CD4-positive, alpha-beta T cell treated with Interleukin-6 for 4 hours (primary cell): ENCODE measurements around the gene MBD1.
"Not testable (repeated sequence)": the region's sequence is repeated elsewhere in the genome, so short reads cannot be mapped to it uniquely, and the experiment has no call there.

Source experiments
- DNase-seq: peaks from one replicate; pipeline ENCODE4 v3.0.0-alpha.2; 2020; ENCODE audit warnings: mixed read lengths

The MBD1 gene

GRCh38 chr18:50288348-50289107 is 7.2 kb upstream of the MBD1 start:
- not testable (repeated sequence) for DNase-seq

- peak; percentile 97 for DNase-seq
Observed at GRCh38 chr18:50287441-50288347, 6.4 kb upstream of the MBD1 start, which contains the start of gene CXXC1. Gene CXXC1 (minus strand): TSS chr18:50287692. CDS start chr18:50287589, 103 bp downstream.

DNA sequence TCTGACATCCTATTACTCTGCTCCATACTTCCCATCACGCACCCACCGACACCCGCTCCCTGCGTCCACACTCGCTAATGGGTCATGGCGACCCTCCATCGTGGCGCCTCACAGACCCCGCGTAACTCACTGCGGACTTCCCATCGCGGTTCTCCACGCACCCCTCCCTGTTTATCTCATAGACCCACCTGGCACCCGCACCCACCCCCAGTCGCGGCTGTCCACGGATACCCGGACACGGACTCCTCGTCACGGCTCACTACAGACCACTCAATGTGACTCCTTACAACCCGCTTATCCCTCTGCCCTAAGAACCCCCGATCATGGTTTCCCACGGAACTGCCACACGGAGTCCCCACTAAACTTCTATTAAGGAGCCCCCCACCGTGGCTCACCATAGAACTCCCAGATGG is 5.7 kb upstream of the MBD1 start:
- no peak for DNase-seq

DNA sequence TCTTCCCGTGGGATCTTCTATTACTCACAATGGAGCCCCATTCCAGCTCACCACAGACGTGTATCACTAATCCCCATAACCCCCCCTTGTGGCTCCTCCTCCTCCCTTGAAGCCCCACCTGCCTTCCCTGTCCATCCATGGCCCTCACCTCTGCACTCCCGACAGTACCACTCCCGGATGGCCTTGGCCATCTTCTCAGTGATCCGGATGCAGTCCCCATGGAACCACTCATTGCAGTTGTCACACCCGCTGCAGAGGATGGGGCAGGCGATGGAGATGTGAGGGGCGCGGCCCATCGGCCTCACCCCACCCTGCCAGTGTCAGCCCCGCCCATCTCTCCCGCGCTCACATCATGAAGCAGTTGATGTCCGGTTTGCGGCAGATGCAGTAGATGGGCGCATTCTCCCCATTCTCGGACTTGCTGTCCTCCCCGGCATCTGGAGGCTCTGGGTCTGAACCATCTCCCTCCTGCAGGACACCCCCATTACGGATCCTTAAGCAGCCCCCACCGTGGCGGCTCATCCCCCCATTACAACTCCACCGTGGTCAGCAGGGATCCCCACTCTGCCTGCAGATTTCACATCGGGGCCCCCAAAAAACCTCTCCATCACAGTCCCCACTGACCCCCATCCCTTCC is 5.2 kb upstream of the MBD1 start:
- DNase-seq: peak; percentile 23

DNA sequence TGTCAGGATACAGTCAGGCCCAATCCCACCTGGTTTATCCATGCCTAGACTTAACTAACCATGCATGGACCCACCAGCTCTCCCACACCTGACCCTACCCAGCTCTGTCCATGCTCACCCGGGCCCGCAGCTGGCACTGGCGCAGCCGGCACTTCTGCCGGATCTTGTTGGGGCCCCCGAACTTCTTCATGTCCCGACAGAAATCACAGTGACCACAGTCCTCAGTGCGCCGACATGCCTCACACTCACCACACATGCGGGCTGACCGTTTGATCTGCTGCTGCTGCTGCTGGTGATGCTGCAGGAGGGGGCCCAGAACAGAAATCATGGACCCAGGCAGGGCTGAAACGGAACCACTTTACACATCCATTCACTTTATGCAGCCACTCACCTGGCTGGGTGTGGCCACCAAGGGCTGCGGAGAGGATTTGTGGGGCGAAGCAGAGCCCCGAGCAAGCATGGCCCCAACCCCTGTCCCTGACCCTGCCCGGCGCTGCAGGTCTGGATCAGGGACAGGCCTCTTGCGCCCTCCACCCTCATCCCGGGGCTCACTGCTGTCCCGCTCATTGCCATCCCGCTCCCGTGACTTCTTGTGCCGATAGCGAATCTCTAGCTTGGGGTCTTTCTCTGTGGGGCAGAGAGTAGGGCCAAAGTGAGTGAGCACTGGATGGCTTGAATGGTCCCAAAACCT is 4.5 kb upstream of the MBD1 start:
- no peak for DNase-seq

DNA sequence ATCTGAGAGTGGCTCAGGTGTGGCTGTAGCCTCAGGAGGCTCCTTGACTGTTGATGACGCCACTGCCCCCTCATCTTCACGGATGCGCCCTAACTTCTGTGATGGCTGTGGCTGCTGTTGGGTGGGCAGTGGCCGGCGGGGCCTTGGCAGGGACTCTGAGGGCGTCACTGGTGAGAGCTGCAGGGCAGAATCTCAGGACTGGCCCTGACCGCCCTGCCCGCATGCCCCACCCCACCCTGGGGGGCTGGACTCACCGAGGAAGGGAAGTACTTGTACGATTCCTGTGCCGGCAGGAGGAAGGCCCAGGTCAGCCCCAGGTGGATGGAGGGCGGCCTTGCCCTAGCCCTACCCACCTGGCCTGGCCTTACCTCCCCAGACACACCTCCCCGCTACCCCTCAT is 3.7 kb upstream of the MBD1 start:
- no peak for DNase-seq

DNA sequence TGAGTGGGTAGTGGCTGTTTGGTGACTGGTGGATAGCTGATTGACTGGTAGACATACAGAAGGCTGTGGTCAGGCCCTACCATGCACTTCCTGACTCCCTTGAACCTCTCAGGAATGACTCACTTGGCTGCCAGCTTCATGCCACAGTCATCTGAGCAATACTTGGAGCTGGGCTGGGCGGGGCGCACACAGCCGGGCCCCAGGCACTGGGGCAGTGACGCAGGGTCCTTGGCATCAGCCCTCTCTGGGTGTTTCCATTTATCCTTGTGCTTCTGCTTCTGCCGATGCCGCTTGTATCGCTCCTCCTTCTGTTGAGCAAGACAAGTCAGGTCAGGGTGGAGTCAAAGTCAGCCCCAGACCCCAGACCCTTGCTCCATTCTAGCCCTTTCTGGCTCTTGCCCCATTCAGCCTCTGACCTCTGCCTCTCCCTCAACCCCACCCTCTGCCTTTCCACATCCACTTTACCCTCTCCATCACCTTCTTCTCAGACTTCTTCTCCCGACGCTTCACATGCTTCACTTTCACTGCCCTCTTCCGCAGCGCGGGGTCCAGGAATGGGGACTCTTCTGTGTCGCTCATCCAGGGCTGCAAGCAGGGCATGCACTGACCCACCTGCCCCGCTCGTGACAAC is 3.0 kb upstream of the MBD1 start:
- no peak for DNase-seq

- DNase-seq: no peak
Observed at GRCh38 chr18:50283469-50284209, 2.3 kb upstream of the MBD1 start.

DNA sequence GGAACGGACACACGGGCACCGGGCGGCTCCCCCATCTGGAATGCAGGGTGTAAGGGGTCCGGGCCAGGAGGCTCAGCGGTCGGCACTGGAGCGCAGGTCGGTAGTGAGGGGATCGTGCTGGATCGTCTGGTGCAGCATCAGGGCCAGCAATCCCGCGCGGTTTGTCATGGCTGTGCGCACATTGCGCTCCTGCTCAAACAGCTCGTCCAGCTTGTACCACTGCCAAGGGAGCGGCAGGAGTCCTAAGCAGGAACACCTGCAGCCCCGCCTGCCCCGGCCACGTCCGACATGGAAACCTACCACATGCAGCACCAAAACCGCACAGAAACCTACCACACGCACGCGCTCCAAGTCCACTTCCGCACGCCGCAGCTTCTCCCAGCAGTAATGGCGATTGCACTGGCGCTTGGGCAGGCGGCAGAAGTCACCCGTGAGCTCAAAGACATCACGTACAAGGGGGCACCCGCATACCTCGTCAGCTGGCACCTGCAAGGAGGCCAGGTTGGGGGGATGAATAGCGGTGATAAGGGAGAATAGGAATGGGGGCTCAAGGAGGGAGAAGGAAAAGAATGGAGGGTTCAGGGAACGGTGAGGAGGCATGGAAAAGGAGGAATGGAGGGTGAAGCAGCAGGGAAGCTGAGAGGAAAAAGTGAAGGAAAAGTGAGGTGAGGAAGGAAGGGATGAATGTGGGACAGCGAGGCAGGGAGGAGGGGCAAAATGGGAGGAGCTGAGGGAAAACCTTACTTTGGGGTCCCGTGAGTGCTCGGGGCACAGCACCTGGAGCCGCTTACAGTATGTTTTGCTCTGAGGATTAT is 1.4 kb upstream of the MBD1 start:
- DNase-seq: no peak

- no peak for DNase-seq
Observed at GRCh38 chr18:50281972-50282520, 723 bp upstream of the MBD1 start.

GRCh38 chr18:50280707-50281294 is 522 bp downstream of the MBD1 start:
- no peak for DNase-seq

DNA sequence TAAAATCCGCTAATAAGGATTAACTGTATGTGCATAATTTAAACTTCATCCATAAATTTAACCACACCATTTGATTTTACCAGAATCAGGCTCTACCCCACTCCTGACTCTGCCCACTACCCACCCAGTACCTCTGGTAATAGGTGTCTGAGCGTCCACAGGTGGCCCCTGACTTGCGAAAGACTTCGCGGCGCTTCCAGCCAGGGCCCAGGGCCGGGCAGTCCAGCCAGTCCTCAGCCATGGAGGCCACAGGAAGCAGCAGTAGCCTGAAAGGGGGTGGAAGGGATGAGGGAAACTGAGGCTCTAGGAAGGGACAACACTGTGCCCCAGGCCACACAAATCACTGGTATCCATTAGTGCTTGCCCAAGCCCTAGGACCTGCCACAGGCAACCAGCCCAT is 1.6 kb downstream of the MBD1 start:
- no peak for DNase-seq

DNA sequence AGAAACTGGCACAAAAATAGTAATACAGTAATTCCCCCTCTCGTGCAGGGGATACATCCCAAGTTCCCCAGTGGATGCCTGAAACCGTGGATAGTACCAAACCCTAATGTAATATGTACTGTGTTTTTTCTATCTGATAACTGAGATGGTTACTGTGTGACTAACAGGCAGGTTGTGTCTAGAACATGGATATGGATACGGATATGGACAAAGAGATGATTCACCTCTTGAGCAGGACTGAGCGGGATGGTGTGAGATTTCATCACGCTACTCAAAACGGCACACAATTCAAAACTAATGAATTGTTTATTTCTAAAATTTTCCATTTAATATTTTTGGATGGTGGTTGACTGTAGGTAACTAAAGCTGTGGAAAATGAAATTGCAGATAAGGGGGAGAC is 3.4 kb downstream of the MBD1 start:
- no peak for DNase-seq

DNA sequence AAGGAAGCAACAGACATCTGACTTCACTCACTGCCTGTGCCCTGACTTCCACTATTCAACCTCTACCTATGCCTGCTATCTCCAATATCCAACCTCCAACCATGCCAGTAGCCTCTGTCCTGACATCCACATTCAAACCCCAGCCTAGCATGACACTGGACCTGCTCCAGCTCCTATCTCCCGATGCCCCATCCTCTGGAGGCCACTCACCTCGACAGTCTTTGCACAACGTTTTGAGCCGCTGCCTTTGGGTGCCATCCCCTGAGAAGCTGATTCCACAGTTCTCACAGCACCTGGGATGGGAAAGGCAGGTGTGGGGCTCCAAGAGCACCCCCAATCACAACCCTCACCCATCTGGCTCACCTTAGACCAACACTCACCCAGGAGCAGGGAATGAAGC is 4.9 kb downstream of the MBD1 start:
- DNase-seq: no peak

DNA sequence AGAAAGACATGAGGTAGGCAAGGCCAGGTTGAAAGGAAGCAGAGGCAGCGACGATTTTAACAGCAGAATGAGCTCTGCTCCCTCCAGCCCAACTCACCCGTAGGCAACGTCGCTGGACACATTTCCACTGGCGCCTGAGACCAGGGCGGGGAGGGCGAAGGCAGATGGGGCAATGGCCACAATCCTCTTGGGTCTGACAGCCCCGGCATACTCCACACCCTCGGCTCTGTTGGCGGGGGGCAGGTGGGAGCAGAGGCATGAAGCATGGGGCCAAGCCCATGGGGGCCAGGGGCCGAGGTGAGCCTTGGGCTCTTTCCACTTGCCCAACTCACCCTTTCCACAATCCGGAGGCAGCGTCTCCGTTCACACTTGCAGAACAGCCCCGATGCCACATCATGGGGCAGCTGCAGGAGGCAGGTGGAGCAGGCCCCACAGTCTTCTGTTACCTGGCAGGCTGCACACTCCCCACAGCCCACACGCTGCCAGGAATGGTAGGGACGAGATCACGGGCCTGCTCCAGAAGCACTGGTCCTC is 5.8 kb downstream of the MBD1 start:
- no peak for DNase-seq

- DNase-seq: no peak
Observed at GRCh38 chr18:50274941-50275340, 6.4 kb downstream of the MBD1 start.

- no peak for DNase-seq
Observed at GRCh38 chr18:50274044-50274442, 7.3 kb downstream of the MBD1 start.

GRCh38 chr18:50273203-50274043 is 7.9 kb downstream of the MBD1 start:
- no peak for DNase-seq

DNA sequence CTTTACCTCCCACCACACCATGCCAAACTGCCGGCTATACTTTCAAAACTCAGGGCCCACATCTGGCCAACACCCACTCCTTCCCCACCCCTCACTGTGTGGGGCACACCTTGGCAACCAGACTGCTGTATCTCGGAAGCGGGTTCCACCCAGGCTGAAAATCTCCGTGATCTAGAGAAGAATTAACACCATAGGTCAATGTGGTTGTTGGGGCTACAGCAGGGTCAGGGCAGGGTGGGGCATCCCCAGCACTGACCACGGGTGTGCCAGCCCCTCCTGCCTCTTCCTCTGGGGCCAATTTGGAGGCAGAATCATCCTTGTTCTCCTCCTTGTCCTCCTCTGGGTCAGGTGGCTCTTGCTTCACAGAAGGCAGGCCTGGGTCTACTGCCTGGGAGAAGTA is 8.8 kb downstream of the MBD1 start:
- DNase-seq: no peak
